NT2/D1 (cell line): Measurements from ENCODE around the gene PRSS57.

ENCODE experiments used
- YY1 ChIP-seq: IDR thresholded peaks from 2 replicates; pipeline ENCODE4 v1.6.1; 2011; ENCODE audit not compliant: insufficient read length, insufficient read depth
- ZNF274 ChIP-seq: IDR thresholded peaks from 2 replicates; pipeline ENCODE4 v1.6.1; 2011; ENCODE audit warnings: mild to moderate bottlenecking, low read depth, low read length

GRCh38 chr19:711254-711653 is 16.0 kb upstream of the PRSS57 start:
- TF ChIP-seq YY1: no peak
- TF ChIP-seq ZNF274: no peak
